Neural crest cell (in vitro differentiated cells): ENCODE measurements around the gene BPIFB3. TPM values are rescaled to one million over a fixed set of nuclear protein-coding genes. Genes with fewer than 3 reads are reported as not detected.
"Not testable (repeated sequence)": the region's sequence is repeated elsewhere in the genome, so short reads cannot be mapped to it uniquely, and the experiment has no call there.

Source experiments
- DNase-seq: peaks from one replicate; pipeline ENCODE4 v3.0.0; 2021; ENCODE audit warnings: low read depth, mixed read lengths, low spot score
- H3K27ac Mint-ChIP-seq: one replicate; pipeline ENCODE4 v1.8.0; 2021; ENCODE audit warnings: mild to moderate bottlenecking, mixed read lengths; ENCODE audit not compliant: unreplicated experiment
- H3K27me3 Mint-ChIP-seq: 2 replicates; pipeline ENCODE4 v1.8.0; 2021; ENCODE audit warnings: low read depth, mild to moderate bottlenecking, mixed read lengths
- H3K36me3 Mint-ChIP-seq: 2 replicates; pipeline ENCODE4 v1.8.0; 2021; ENCODE audit warnings: low read depth, mild to moderate bottlenecking, mixed read lengths
- H3K4me1 Mint-ChIP-seq: 2 replicates; pipeline ENCODE4 v1.8.0; 2021; ENCODE audit warnings: mixed read lengths
- H3K4me3 Mint-ChIP-seq: one replicate; pipeline ENCODE4 v1.8.0; 2021; ENCODE audit warnings: mild to moderate bottlenecking, mixed read lengths
- H3K9me3 Mint-ChIP-seq: 2 replicates; pipeline ENCODE4 v1.8.0; 2021; ENCODE audit warnings: mixed read lengths
- total RNA-seq: library from RNA; stranded (reverse); gene quantifications from 2 replicates; pipeline ENCODE4 v1.2.1, GENCODE V29; 2021
- TF ChIP-seq, protein P1 (sequence below): fragments of 200-600 bp; sonication (generic); conservative IDR thresholded peaks from 2 replicates; pipeline ENCODE4 v1.5.0; 2021; ENCODE audit warnings: antibody characterized with exemption, mild to moderate bottlenecking

The BPIFB3 gene
- total RNA-seq, 1 donor from 2014 or later, result not detected

GRCh38 chr20:33119725-33120720, 66.3 kb downstream of the BPIFB3 start:
- Mint-ChIP-seq H3K4me1 (peaks cover 5% of the 10 kb centered on the region), H3K27ac (no peak overlapping the region), H3K27me3 (peaks cover 17% of the 10 kb centered on the region), H3K36me3 (peaks cover 3% of the 10 kb centered on the region), H3K9me3 (peaks cover 16% of the 10 kb centered on the region), H3K4me3 (no peak overlapping the region)
- TF ChIP-seq, protein P1, sequence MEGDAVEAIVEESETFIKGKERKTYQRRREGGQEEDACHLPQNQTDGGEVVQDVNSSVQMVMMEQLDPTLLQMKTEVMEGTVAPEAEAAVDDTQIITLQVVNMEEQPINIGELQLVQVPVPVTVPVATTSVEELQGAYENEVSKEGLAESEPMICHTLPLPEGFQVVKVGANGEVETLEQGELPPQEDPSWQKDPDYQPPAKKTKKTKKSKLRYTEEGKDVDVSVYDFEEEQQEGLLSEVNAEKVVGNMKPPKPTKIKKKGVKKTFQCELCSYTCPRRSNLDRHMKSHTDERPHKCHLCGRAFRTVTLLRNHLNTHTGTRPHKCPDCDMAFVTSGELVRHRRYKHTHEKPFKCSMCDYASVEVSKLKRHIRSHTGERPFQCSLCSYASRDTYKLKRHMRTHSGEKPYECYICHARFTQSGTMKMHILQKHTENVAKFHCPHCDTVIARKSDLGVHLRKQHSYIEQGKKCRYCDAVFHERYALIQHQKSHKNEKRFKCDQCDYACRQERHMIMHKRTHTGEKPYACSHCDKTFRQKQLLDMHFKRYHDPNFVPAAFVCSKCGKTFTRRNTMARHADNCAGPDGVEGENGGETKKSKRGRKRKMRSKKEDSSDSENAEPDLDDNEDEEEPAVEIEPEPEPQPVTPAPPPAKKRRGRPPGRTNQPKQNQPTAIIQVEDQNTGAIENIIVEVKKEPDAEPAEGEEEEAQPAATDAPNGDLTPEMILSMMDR, result no peak
- DNase-seq, result no peak

DNA sequence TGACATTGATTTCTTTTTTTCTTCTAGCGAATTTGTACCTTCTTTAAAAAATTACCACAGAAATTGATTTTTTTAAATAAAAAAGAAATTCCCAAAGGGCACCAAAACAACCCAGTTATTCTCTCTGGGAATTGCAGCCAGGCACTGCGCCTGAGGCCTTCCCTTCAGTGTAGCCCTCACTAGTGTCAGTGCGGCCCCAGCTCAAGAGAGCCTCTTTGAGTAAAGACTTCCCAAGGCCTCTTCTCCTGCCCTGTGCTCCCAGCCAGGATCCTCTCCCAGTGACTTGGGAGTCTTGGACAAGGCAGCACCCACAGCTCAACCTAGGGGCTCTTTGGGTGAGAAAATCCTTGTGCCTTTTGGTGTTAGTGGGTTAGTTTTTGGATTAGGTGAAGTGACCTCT, 67.2 kb downstream of the BPIFB3 start:
- DNase-seq, result no peak
- Mint-ChIP-seq H3K36me3 (peaks cover 3% of the 10 kb centered on the region), H3K4me3 (no peak overlapping the region), H3K27me3 (peaks cover 24% of the 10 kb centered on the region), H3K27ac (no peak overlapping the region), H3K9me3 (peaks cover 16% of the 10 kb centered on the region), H3K4me1 (peaks cover 5% of the 10 kb centered on the region)
- TF ChIP-seq, protein P1, result no peak

GRCh38 chr20:33122297-33122696, 68.6 kb downstream of the BPIFB3 start:
- Mint-ChIP-seq H3K9me3 (peaks cover 13% of the 10 kb centered on the region), H3K27me3 (peaks cover 30% of the 10 kb centered on the region)
- not testable (repeated sequence) for H3K4me1 Mint-ChIP-seq, H3K4me3 Mint-ChIP-seq, DNase-seq, H3K27ac Mint-ChIP-seq, H3K36me3 Mint-ChIP-seq

Other genes starting within 250 kb of the BPIFB3 start
- 291 and 304 TPM in 2 replicates for gene MAPRE1, start 233.9 kb upstream of the BPIFB3 start, total RNA-seq
- 0.26 TPM in 1 of 2 replicates, not detected in the other for gene EFCAB8, start 195.0 kb upstream of the BPIFB3 start, total RNA-seq
- gene SUN5, start 49.5 kb upstream of the BPIFB3 start, total RNA-seq, result not detected in 2 replicates
- gene BPIFB2, start 46.2 kb upstream of the BPIFB3 start, total RNA-seq, result not detected in 2 replicates
- gene BPIFB6, start 22.3 kb upstream of the BPIFB3 start, total RNA-seq, result not detected in 2 replicates
- not detected in 2 replicates for gene BPIFB4, start 25.7 kb downstream of the BPIFB3 start, total RNA-seq
- not detected in 2 replicates for gene BPIFA2, start 114.3 kb downstream of the BPIFB3 start, total RNA-seq
- not detected in 2 replicates for gene BPIFA3, start 163.4 kb downstream of the BPIFB3 start, total RNA-seq
- gene BPIFA1, start 182.1 kb downstream of the BPIFB3 start, total RNA-seq, result not detected in 2 replicates
- gene BPIFB1, start 229.3 kb downstream of the BPIFB3 start, total RNA-seq, result not detected in 2 replicates